Measurements from ENCODE around the gene PSMA8. TPM values are rescaled to one million over a fixed set of nuclear protein-coding genes. Genes with fewer than 3 reads are reported as not detected.

PSMA8 gene
- total RNA-seq, 1 experiment from 2014 or later = not detected

DNA sequence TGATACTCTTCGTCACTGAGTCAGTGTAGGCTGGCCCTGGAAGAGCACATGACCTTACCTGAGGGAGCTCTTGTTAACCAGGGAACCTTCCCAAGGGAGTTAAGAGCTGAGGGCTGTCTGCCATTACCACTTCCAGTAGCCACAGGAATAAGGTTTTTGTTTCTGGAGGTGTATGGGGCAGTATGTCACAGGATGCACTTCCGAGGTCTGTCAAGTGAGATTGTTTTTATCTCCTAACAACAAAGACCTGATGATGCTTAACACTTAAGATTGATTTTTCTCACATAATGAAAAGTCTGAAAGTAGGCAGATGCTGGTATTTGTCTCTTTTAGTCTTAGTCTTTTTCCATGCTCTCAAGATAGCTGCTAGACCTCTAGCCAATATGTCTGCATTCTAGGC is 41.8 kb downstream of the PSMA8 start:
- no peaks in the 10 kb centered on the region for H3K9me3 ChIP-seq (ENCODE audit: control insufficient read depth, low read depth, low read length)
- no peaks in the 10 kb centered on the region; the same call in 1 of the 2 replicates for H3K27me3 Mint-ChIP-seq (ENCODE audit: low read depth)
- H3K9ac ChIP-seq (ENCODE audit: extremely low read depth, insufficient read length, low read length) = no peak overlapping the region
- H4K20me1 ChIP-seq (ENCODE audit: control insufficient read depth, insufficient read depth, insufficient read length) = no peaks in the 10 kb centered on the region
- no peak overlapping the region for H3T11ph ChIP-seq (ENCODE audit: low read length)
- no peak overlapping the region for H3K4ac ChIP-seq (ENCODE audit: low read depth, low read length)
- no peak overlapping the region for H3K4me2 ChIP-seq (ENCODE audit: insufficient read depth, insufficient read length, low read length)
- no peak overlapping the region for H2AFZ ChIP-seq (ENCODE audit: low read length)
- H2BK5ac ChIP-seq (ENCODE audit: insufficient read length, low read length) = no peak overlapping the region
- H4K5ac ChIP-seq (ENCODE audit: insufficient read length, low read depth, low read length) = no peak overlapping the region
- no peak overlapping the region for H3K18ac ChIP-seq (ENCODE audit: insufficient read length, low read depth, low read length)
- TF ChIP-seq, protein P1, sequence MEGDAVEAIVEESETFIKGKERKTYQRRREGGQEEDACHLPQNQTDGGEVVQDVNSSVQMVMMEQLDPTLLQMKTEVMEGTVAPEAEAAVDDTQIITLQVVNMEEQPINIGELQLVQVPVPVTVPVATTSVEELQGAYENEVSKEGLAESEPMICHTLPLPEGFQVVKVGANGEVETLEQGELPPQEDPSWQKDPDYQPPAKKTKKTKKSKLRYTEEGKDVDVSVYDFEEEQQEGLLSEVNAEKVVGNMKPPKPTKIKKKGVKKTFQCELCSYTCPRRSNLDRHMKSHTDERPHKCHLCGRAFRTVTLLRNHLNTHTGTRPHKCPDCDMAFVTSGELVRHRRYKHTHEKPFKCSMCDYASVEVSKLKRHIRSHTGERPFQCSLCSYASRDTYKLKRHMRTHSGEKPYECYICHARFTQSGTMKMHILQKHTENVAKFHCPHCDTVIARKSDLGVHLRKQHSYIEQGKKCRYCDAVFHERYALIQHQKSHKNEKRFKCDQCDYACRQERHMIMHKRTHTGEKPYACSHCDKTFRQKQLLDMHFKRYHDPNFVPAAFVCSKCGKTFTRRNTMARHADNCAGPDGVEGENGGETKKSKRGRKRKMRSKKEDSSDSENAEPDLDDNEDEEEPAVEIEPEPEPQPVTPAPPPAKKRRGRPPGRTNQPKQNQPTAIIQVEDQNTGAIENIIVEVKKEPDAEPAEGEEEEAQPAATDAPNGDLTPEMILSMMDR (conservative IDR thresholded peaks at IDR 0.05) = no peak
- no peak overlapping the region for H3K27ac ChIP-seq (ENCODE audit: insufficient read length, low read depth, low read length)
- no peak overlapping the region for H2BK12ac ChIP-seq (ENCODE audit: insufficient read length, low read depth, low read length)
- no peaks in the 10 kb centered on the region for H3K79me2 ChIP-seq (ENCODE audit: insufficient read depth, low read length)
- no peak overlapping the region for H2BK20ac ChIP-seq (ENCODE audit: low read depth, low read length, poor library complexity, severe bottlenecking)
- H3K27me3 ChIP-seq (ENCODE audit: insufficient read depth, low read length) = no peaks in the 10 kb centered on the region
- no CpG with 5 or more reads among the region's 2 CpGs for WGBS (ENCODE audit: extremely low coverage, insufficient read length, low lambda C conversion rate)
- no peak for DNase-seq
- H2AK5ac ChIP-seq (ENCODE audit: insufficient read length, low read length) = no peak overlapping the region
- H3K36me3 Mint-ChIP-seq (ENCODE audit: insufficient read depth in 1 of 3, low read depth in 3 of 3) = no peaks in the 10 kb centered on the region
- H3K27ac Mint-ChIP-seq = no peak overlapping the region
- no peaks in the 10 kb centered on the region for H3K4me1 Mint-ChIP-seq
- H3K56ac ChIP-seq (ENCODE audit: insufficient read length, low read depth, low read length) = no peak overlapping the region
- no peak overlapping the region for H3K4me3 Mint-ChIP-seq
- H3K4me1 ChIP-seq (ENCODE audit: insufficient read depth, low read length) = no peaks in the 10 kb centered on the region
- H4K91ac ChIP-seq (ENCODE audit: insufficient read length, low read depth, low read length) = no peak overlapping the region
- H3K14ac ChIP-seq (ENCODE audit: insufficient read depth, low read length) = no peak overlapping the region
- H3K9me3 Mint-ChIP-seq = no peaks in the 10 kb centered on the region
- H2BK15ac ChIP-seq (ENCODE audit: low read depth, low read length) = no peak overlapping the region
- H2BK120ac ChIP-seq (ENCODE audit: low read depth, low read length, poor library complexity, severe bottlenecking) = no peak overlapping the region
- no peak overlapping the region for H3K23ac ChIP-seq (ENCODE audit: insufficient read length, low read depth, low read length)
- no peaks in the 10 kb centered on the region for H3K79me1 ChIP-seq (ENCODE audit: insufficient read depth, low read depth, low read length, poor library complexity, severe bottlenecking)
- no peak overlapping the region for H4K8ac ChIP-seq (replicated peaks; ENCODE audit: insufficient read length, low read depth, low read length)
- H3K23me2 ChIP-seq (ENCODE audit: insufficient read length, low read depth, low read length, poor library complexity, severe bottlenecking) = no peaks in the 10 kb centered on the region

All from H9 (cell line).